ENCODE measurements around the gene ENC1. TPM values are rescaled to one million over a fixed set of nuclear protein-coding genes. Genes with fewer than 3 reads are reported as not detected.

The ENC1 gene, protein sequence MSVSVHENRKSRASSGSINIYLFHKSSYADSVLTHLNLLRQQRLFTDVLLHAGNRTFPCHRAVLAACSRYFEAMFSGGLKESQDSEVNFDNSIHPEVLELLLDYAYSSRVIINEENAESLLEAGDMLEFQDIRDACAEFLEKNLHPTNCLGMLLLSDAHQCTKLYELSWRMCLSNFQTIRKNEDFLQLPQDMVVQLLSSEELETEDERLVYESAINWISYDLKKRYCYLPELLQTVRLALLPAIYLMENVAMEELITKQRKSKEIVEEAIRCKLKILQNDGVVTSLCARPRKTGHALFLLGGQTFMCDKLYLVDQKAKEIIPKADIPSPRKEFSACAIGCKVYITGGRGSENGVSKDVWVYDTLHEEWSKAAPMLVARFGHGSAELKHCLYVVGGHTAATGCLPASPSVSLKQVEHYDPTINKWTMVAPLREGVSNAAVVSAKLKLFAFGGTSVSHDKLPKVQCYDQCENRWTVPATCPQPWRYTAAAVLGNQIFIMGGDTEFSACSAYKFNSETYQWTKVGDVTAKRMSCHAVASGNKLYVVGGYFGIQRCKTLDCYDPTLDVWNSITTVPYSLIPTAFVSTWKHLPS
- total RNA-seq = 100 to 1,000 TPM in 1 of 2 donors, 10 to 100 TPM in 1; 34.0 to 116 TPM

- Histone ChIP-seq H3K9me3 (no peaks in the 10 kb centered on the region), H3K4me1 (peaks cover 31% of the 10 kb centered on the region), H3K4me3 (peak within 1 kb of the TSS; percentile 76 to 80), H3K36me3 (replicated peaks in 1 of 2; ENCODE audit: insufficient read depth in 1 of 2, low read depth in 2 of 2) (no peaks in the 10 kb centered on the region), H3K27me3 (no peaks in the 10 kb centered on the region), H3K27ac (peak within 1 kb of the TSS; percentile 51 to 91 (median 86))
- peak; percentile 83 to 90 (median 87) for DNase-seq
- 0% methylated on average over 39 to 51 of the region's 59 CpGs for WGBS, 2 donors
- ATAC-seq = peak; percentile 81
- intact Hi-C loops (cut with DNase I) = no loop called here
- TF ChIP-seq POLR2A (IDR thresholded peaks at IDR 0.05) = peak; percentile 55 to 90 (median 87)
- TF ChIP-seq, protein P1, sequence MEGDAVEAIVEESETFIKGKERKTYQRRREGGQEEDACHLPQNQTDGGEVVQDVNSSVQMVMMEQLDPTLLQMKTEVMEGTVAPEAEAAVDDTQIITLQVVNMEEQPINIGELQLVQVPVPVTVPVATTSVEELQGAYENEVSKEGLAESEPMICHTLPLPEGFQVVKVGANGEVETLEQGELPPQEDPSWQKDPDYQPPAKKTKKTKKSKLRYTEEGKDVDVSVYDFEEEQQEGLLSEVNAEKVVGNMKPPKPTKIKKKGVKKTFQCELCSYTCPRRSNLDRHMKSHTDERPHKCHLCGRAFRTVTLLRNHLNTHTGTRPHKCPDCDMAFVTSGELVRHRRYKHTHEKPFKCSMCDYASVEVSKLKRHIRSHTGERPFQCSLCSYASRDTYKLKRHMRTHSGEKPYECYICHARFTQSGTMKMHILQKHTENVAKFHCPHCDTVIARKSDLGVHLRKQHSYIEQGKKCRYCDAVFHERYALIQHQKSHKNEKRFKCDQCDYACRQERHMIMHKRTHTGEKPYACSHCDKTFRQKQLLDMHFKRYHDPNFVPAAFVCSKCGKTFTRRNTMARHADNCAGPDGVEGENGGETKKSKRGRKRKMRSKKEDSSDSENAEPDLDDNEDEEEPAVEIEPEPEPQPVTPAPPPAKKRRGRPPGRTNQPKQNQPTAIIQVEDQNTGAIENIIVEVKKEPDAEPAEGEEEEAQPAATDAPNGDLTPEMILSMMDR (IDR thresholded peaks at IDR 0.05) = peak; percentile 45 to 90 (median 75)
Observed at GRCh38 chr5:74640450-74640953, at the start of gene ENC1. Gene ENC1, minus strand, starts transcription at chr5:74640728. Its CDS starts 4,243 bp downstream, at chr5:74636485.

DNA sequence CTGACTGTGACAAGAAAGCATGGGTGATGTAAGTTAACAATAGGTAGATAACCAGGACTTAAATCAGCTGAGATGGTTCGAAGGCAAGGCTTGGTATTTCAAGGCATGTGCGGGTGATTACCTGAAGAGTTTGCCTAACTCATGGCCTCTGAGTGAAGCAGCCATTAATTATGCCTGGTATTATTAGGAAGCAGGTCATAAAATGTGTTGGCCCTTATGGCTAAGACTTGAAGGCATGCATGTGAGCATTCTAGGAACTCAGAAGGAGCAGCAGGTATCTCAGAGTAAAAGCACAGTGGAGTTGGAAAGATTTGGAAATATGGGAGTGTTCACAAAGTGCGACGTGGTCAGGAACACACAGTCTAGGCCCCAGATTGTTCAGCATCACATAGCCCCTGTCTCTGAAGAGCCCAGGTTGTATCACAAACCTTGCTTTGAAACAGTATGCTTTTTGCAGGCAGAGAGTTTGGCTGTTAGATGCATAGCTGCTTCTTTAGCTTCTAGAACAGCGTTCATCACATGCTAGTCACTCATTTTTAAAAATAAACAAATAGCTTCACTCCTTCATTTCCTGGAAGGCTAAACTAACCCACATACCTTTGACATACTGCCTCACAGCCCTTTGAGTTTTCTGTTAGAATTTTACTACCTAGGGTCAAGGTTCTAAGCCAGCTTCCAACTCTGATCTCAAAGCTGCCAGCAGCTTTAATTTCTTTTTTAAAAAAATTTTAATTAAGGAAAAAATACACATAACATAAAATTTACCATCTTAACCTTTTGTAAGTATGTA is 46.6 kb upstream of the ENC1 start:
- 75 to 79% methylated on average over 5 of the region's 5 CpGs for WGBS, 2 donors
- DNase-seq (no peak), ATAC-seq (no peak)
- Histone ChIP-seq H3K27ac (no peak overlapping the region), H3K4me1 (peaks cover 15% of the 10 kb centered on the region), H3K9me3 (no peaks in the 10 kb centered on the region), H3K4me3 (no peak overlapping the region), H3K27me3 (no peaks in the 10 kb centered on the region), H3K36me3 (replicated peaks in 1 of 2; ENCODE audit: insufficient read depth in 1 of 2, low read depth in 2 of 2) (peaks cover 0 to 10% of the 10 kb centered on the region in 2 donors)
- intact Hi-C loops (cut with DNase I) = no loop called here
- TF ChIP-seq, protein P1 (IDR thresholded peaks at IDR 0.05) = no peak
- no peak for TF ChIP-seq POLR2A (IDR thresholded peaks at IDR 0.05)

- WGBS, 2 donors = 30 to 51% methylated on average over 10 of the region's 10 CpGs
- no peaks in the 10 kb centered on the region for H3K9me3 ChIP-seq
- H3K4me3 ChIP-seq = peak overlapping the region in 1 of 2 donors; percentile 79
- no peaks in the 10 kb centered on the region for H3K27me3 ChIP-seq
- TF ChIP-seq, protein P1 (IDR thresholded peaks at IDR 0.05) = no peak
- TF ChIP-seq POLR2A (IDR thresholded peaks at IDR 0.05) = peak in 1 of 3 donors; percentile 26
- peaks cover 15% of the 10 kb centered on the region for H3K4me1 ChIP-seq
- H3K27ac ChIP-seq = peak overlapping the region; percentile 80 to 93 (median 87)
- ATAC-seq (no peak), DNase-seq (peak in 1 of 4 donors; percentile 59)
- intact Hi-C loops (cut with DNase I) = no loop called here
- peaks cover 0 to 10% of the 10 kb centered on the region in 2 donors for H3K36me3 ChIP-seq (replicated peaks in 1 of 2; ENCODE audit: insufficient read depth in 1 of 2, low read depth in 2 of 2)
Observed at GRCh38 chr5:74685979-74686631, 45.6 kb upstream of the ENC1 start.

Measured in body of pancreas (tissue), 4 donors.